Effector memory CD4-positive, alpha-beta T cell (primary cell): ENCODE measurements around the gene ITGA1.

Source experiments
- DNase-seq, 3 donors: peaks; one replicate each; pipeline ENCODE4 v3.0.0-alpha.2; 2020
- H3K27ac ChIP-seq: 2 replicates; pipeline ENCODE4 v1.7.0; 2013; ENCODE audit warnings: mild to moderate bottlenecking, low read length, moderate library complexity; ENCODE audit not compliant: insufficient read depth, poor library complexity, severe bottlenecking
- H3K27me3 ChIP-seq: replicated peaks from 2 replicates; pipeline ENCODE4 v1.7.0; 2013; ENCODE audit warnings: mild to moderate bottlenecking, low read length; ENCODE audit not compliant: insufficient read depth, control insufficient read depth, poor library complexity, severe bottlenecking
- H3K36me3 ChIP-seq: 2 replicates; pipeline ENCODE4 v1.7.0; 2013; ENCODE audit warnings: mild to moderate bottlenecking, low read length, moderate library complexity; ENCODE audit not compliant: control insufficient read depth, insufficient read depth
- H3K4me1 ChIP-seq: 2 replicates; pipeline ENCODE4 v1.7.0; 2013; ENCODE audit warnings: low read length, mild to moderate bottlenecking; ENCODE audit not compliant: control insufficient read depth, insufficient read depth, poor library complexity, severe bottlenecking
- H3K4me3 ChIP-seq: 2 replicates; pipeline ENCODE4 v1.7.0; 2013; ENCODE audit warnings: low read length, low read depth, mild to moderate bottlenecking; ENCODE audit not compliant: insufficient read depth, poor library complexity, severe bottlenecking
- H3K9me3 ChIP-seq: 2 replicates; pipeline ENCODE4 v1.7.0; 2013; ENCODE audit warnings: mild to moderate bottlenecking, low read length, moderate library complexity; ENCODE audit not compliant: control insufficient read depth

Gene ITGA1

DNA sequence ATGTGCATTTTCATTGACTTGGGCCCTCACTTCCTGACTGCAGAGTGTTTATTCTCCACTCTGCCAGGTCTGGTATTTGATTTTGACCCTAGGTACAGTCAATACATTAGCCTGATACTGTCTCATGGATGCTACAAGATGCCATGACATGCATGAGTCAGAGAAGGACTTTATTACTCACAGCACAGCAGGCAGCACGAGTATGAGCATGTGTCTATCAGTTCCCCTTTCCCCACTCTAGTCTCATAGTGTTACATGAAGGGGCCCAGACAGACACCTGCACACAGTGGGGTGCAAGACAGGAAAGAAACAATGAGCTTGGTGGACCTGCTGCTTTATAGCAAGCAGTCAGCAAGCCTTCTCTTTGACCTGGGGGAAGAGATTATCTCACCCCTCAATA is 221.0 kb downstream of the ITGA1 start:
- no peaks in the 10 kb centered on the region for H3K36me3 ChIP-seq
- DNase-seq: no peak
- H3K4me1 ChIP-seq: no peaks in the 10 kb centered on the region
- no peak overlapping the region for H3K4me3 ChIP-seq
- no peaks in the 10 kb centered on the region for H3K9me3 ChIP-seq
- H3K27ac ChIP-seq: no peak overlapping the region
- no peaks in the 10 kb centered on the region for H3K27me3 ChIP-seq
